GM12878 (cell line): ENCODE results near the gene NRTN. TPM values are rescaled to one million over a fixed set of nuclear protein-coding genes. Genes with fewer than 3 reads are reported as not detected.
A peak's percentile ranks its signal among the peaks of the same experiment; 100 is the strongest.

Experiments
- ASH2L ChIP-seq: fragments of 300-600, 200-600 bp; sonication (generic); IDR thresholded peaks from 2 replicates; pipeline ENCODE4 v1.6.1; 2017; ENCODE audit warnings: low read depth, mild to moderate bottlenecking, borderline replicate concordance
- ATF2 ChIP-seq: IDR thresholded peaks from 2 replicates; pipeline ENCODE4 v1.6.1; 2012; ENCODE audit warnings: low read length, inconsistent platforms
- CREB1 ChIP-seq: IDR thresholded peaks from 2 replicates; pipeline ENCODE4 v1.6.1; 2012; ENCODE audit warnings: low read depth, mild to moderate bottlenecking, inconsistent platforms
- CREM ChIP-seq: IDR thresholded peaks from 2 replicates; pipeline ENCODE4 v1.6.1; 2014; ENCODE audit warnings: antibody characterized with exemption, low read depth
- E2F4 ChIP-seq: IDR thresholded peaks from 2 replicates; pipeline ENCODE4 v1.6.1; 2012; ENCODE audit warnings: low read depth, low read length, improper control_type of control experiment
- MLLT1 ChIP-seq: fragments of 450-650 bp; IDR thresholded peaks from 2 replicates; pipeline ENCODE4 v1.6.1; 2016; ENCODE audit warnings: mild to moderate bottlenecking
- POLR2A ChIP-seq: IDR thresholded peaks from 2 replicates; pipeline ENCODE4 v1.6.1; 2011; ENCODE audit warnings: low read depth, mild to moderate bottlenecking, low read length
- POLR2AphosphoS5 ChIP-seq: IDR thresholded peaks from 2 replicates; pipeline ENCODE4 v1.6.1; 2011; ENCODE audit warnings: mild to moderate bottlenecking, low read length, inconsistent platforms
- RAD51 ChIP-seq: fragments of 450-650 bp; IDR thresholded peaks from 2 replicates; pipeline ENCODE4 v1.6.1; 2016; ENCODE audit warnings: moderate library complexity, mild to moderate bottlenecking, inconsistent platforms
- RCOR1 ChIP-seq: conservative IDR thresholded peaks from 2 replicates; pipeline ENCODE4 v1.6.1; 2012; ENCODE audit warnings: low read depth, low read length, improper control_type of control experiment
- RUNX3 ChIP-seq: IDR thresholded peaks from 2 replicates; pipeline ENCODE4 v1.6.1; 2012; ENCODE audit warnings: low read length, inconsistent platforms
- SIN3A ChIP-seq: IDR thresholded peaks from 2 replicates; pipeline ENCODE4 v1.6.1; 2012; ENCODE audit warnings: low read depth, low read length, improper control_type of control experiment
- STAT1 ChIP-seq: fragments of 450-650 bp; conservative IDR thresholded peaks from 2 replicates; pipeline ENCODE4 v1.6.1; 2014; ENCODE audit warnings: antibody characterized with exemption, mild to moderate bottlenecking
- SUPT20H ChIP-seq: IDR thresholded peaks from 2 replicates; pipeline ENCODE4 v1.6.1; 2011; ENCODE audit warnings: low read depth, mild to moderate bottlenecking, low read length, moderate library complexity, borderline replicate concordance; ENCODE audit not compliant: control insufficient read depth
- TCF12 ChIP-seq: IDR thresholded peaks from 2 replicates; pipeline ENCODE4 v1.6.1; 2011; ENCODE audit warnings: low read depth, mild to moderate bottlenecking, low read length
- USF2 ChIP-seq: IDR thresholded peaks from 2 replicates; pipeline ENCODE4 v1.6.1; 2011; ENCODE audit warnings: low read depth, low read length, improper control_type of control experiment, borderline replicate concordance
- ZNF687 ChIP-seq: fragments of 450-650 bp; IDR thresholded peaks from 2 replicates; pipeline ENCODE4 v1.6.1; 2017; ENCODE audit warnings: mild to moderate bottlenecking, moderate library complexity
- polyA plus RNA-seq, 11 experiments: library from polyadenylated mRNA; depleted of rRNA in 4 of 11; unstranded in 6 of 11; stranded (reverse) in 5 of 11; fragments of >200 nt; fragmentation: Nextera tagmentation in 4 of 11; fragmentation: Illumina TruSeq in 1 of 11; extraction: Ambion mirVana in 4 of 11; extraction: Trizol in 1 of 11; gene quantifications; 1 replicate in 1 of 11; 2 replicates in 10 of 11; pipeline versions ENCODE4 v1.2.1 to v1.2.3, GENCODE V29; 2011 to 2016; ENCODE audit warnings: inconsistent platforms in 2 of 11, missing spikeins in 2 of 11, low read depth in 1 of 11
- total RNA-seq, 4 experiments: library from RNA; depleted of rRNA in 3 of 4; stranded (reverse); fragments of >200 nt in 3 of 4; fragmentation: Illumina TruSeq in 1 of 4; extraction: Trizol in 1 of 4; gene quantifications; 2 replicates each; pipeline versions ENCODE4 v1.2.1 to v1.2.3, GENCODE V29; 2013 to 2021

The NRTN gene
- total and polyA plus RNA-seq, 10 of the 15 experiments (the other 5 are each of a cell fraction or from before 2014, with no cell fraction given): not detected

- TF ChIP-seq CREB1 (peak; percentile 99), ATF2 (no peak), STAT1 (0 out of 2 replicates have a peak, but pooled peaks have one; percentile 40), SUPT20H (no peak), USF2 (peak; percentile 96), CREM (peak; percentile 95), TCF12 (no peak), SIN3A (peak; percentile 87), POLR2A (peak; percentile 93), POLR2AphosphoS5 (peak; percentile 95), RCOR1 (0 out of 2 replicates have a peak, but pooled peaks have one; percentile 34), ZNF687 (peak; percentile 91), MLLT1 (peak; percentile 98), E2F4 (peak; percentile 56), RUNX3 (peak; percentile 92), ASH2L (peak; percentile 93; the same call in 1 of the 2 replicates), RAD51 (peak; percentile 99)
Observed at GRCh38 chr19:5790559-5791520, 14.0 kb upstream of the NRTN start, which contains the start of gene DUS3L (continued).
